COLO668 (cell line): Measurements from ENCODE around the gene C1orf122.

ENCODE experiments used
- DNase-seq: peaks from one replicate; lab custom pipeline; 2025; ENCODE audit not compliant: unreplicated experiment; lab: John Stamatoyannopoulos, UW

The C1orf122 gene

GRCh38 chr1:37797750-37798345, 9.7 kb upstream of the C1orf122 start:
- no peak for DNase-seq

DNA sequence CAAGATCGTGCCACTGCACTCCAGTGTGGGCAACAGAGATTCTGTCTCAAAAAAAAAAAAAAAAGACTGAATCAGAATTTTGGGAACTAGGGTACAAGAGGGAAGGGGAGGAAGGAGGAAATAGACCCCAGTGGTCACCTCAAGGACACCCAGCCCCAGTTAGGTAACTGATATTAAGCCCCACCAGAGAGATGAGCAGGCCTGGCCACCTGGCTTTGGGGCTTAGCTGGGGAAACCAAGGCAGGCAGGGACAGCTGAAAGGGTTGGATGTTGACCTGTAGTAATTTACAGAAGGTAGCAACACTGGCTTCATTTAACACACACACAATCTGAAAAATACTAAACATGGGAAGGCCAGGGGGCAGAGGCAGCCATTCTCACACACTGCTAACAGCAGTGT, 5.2 kb upstream of the C1orf122 start:
- no peak for DNase-seq

- DNase-seq: peak; percentile 50
Observed at GRCh38 chr1:37807220-37807554, 403 bp upstream of the C1orf122 start.

GRCh38 chr1:37808369-37809319, 1.1 kb downstream of the C1orf122 start:
- peak; percentile 93 for DNase-seq

- no peak for DNase-seq
Observed at GRCh38 chr1:37809942-37810341, 2.4 kb downstream of the C1orf122 start.

GRCh38 chr1:37811027-37811655, 3.6 kb downstream of the C1orf122 start:
- peak; percentile 87 for DNase-seq

- DNase-seq: no peak
Observed at GRCh38 chr1:37813529-37814145, 6.0 kb downstream of the C1orf122 start.

DNA sequence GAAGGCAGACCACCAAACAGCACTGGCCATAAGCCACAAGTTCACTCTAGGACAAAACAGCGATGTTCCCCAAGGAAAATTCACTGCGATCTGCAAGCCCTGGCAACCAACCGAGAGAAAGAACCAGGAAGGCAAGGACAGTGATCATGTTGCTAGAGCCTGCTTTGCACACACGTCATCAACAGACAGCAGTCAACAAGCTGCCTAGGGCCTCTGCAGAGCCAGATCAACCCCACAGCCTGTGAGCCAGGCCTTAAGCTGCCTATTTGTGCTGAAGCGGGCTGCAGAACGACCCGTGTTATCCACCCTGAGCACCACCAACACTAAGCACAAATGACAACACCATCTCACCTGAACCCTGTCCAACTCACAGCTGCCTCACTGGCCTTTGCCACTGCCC, 6.7 kb downstream of the C1orf122 start:
- no peak for DNase-seq

DNA sequence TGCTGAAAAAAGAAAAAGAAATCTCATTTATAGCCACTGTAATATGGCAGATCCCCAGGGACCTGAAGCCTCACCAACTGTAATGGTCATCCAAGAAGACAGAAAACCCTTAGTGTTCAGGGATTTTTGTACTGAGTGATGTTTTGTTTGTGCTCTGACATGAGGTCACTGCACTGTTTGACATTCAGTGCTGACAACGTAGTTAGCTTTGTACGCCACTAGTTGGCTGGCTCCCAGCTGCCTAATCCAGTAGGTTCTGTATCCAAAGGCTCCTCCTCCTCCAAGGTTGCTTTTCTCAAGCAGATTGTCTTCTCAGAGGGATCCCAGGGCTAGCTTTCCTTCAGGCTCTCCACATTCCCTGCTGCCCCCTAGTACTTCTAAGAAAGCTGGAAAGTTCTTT, 9.9 kb downstream of the C1orf122 start:
- no peak for DNase-seq

GRCh38 chr1:37821481-37821880, 13.9 kb downstream of the C1orf122 start:
- no peak for DNase-seq

DNA sequence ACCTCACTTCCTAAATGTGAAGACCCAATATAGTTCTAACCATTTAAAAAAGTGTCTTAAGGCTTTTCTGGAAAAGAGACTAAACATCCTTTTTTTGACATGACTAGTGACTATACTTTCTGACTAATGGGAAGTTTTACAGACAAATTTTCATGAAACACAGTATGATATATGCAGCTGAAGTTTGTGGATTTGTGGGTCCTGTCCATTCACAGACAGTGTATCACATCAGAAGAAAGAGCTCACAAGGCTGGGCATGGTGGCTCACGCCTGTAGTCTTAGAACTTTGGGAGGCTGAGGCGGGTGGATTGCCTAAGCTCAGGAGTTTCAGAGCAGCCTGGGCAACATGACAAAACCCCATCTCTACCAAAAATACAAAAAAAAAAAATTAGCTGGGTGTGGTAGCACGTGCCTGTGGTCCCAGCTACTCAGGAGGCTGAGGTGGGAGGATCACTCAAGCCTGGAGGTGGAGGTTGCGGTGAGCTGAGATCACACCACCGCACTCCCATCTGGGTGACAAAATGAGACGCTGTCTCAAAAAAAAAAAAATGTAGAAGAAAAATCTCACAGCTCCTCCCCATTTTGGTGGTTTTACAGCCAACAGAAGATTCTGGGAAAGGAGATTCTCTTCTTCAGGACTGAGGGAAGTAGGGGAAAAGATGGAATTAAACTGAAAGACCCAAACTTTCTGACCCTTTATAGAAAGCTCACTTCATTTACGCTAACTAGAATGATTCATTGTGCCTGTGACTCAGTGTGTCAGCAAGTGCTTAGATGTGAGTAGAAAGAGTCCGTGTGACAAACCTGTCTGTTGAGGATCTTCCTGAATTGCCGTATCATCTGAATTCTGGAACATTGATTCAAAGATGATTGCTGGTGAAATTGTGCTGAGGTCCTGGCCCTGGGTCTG, 15.6 kb downstream of the C1orf122 start:
- no peak for DNase-seq

GRCh38 chr1:37824001-37824400, 16.4 kb downstream of the C1orf122 start:
- no peak for DNase-seq

DNA sequence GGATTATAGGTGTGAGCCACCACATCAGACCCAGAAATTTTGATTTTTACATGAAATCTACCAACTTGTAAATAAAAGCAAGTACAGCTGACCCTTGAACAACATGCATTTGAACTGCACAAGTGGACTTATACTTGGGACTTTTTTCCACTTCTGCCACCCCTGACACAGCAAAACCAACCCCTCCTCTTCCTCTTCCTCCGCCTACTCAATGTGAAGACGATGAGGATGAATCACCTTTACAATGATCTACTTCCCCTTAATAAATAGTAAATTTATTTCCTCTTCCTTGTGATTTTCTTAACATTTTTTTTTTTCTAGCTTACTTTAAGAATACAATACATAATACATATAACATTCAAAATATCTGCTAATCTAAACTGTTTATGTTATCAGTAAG, 17.9 kb downstream of the C1orf122 start:
- DNase-seq: no peak

- no peak for DNase-seq
Observed at GRCh38 chr1:37828410-37829074, 21.0 kb downstream of the C1orf122 start.

GRCh38 chr1:37831109-37831508, 23.5 kb downstream of the C1orf122 start:
- no peak for DNase-seq

GRCh38 chr1:37831809-37832208, 24.2 kb downstream of the C1orf122 start:
- no peak for DNase-seq

- DNase-seq: no peak
Observed at GRCh38 chr1:37836788-37837187, 29.2 kb downstream of the C1orf122 start.

GRCh38 chr1:37839676-37840075, 32.1 kb downstream of the C1orf122 start:
- DNase-seq: no peak

GRCh38 chr1:37840711-37841110, 33.1 kb downstream of the C1orf122 start:
- no peak for DNase-seq

DNA sequence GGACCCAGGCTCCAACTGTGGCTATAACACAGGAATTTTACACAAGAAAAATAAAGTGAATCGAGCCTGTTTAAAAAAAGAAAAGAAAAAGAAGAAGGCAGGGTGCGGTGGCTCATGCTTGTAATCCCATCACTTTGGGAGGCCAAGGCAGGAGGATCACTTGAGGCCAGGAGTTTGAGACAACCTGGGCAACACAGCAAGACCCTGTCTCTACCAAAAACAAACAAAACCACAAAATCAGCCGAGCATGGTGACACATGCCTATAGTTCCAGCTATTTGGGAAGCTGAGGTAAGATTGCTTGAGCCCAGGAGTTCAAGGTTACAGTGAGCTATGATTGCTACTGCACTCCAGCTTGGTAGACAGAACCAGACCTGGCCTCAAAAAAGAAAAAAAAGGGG, 34.1 kb downstream of the C1orf122 start:
- no peak for DNase-seq
